ENCODE results near the gene CPEB4.

The CPEB4 gene

GRCh38 chr5:173950829-173951228 lies 62.7 kb downstream of the CPEB4 start:
- DNase-seq = no peak

- DNase-seq = no peak
Measured at GRCh38 chr5:173953528-173954090, 65.5 kb downstream of the CPEB4 start.

GRCh38 chr5:173954671-173955521 lies 66.7 kb downstream of the CPEB4 start:
- no peak for DNase-seq

GRCh38 chr5:173960986-173961385 lies 72.8 kb downstream of the CPEB4 start:
- no peak for DNase-seq

GRCh38 chr5:173961418-173961817 lies 73.3 kb downstream of the CPEB4 start:
- no peak for DNase-seq

GRCh38 chr5:173962436-173962972 lies 74.4 kb downstream of the CPEB4 start:
- DNase-seq = no peak

GRCh38 chr5:173963182-173963838 lies 75.2 kb downstream of the CPEB4 start:
- DNase-seq = no peak

GRCh38 chr5:173963867-173964441 lies 75.8 kb downstream of the CPEB4 start:
- DNase-seq = no peak

- no peak for DNase-seq
Measured at GRCh38 chr5:173964506-173964905, 76.4 kb downstream of the CPEB4 start.

GRCh38 chr5:173967241-173967640 lies 79.1 kb downstream of the CPEB4 start:
- DNase-seq = no peak

GRCh38 chr5:173968154-173968797 lies 80.1 kb downstream of the CPEB4 start:
- DNase-seq = no peak

- DNase-seq = no peak
Measured at GRCh38 chr5:173969167-173970049, 81.3 kb downstream of the CPEB4 start.

GRCh38 chr5:173970878-173971650 lies 82.9 kb downstream of the CPEB4 start:
- DNase-seq = no peak

- DNase-seq = no peak
Measured at GRCh38 chr5:173971681-173972345, 83.7 kb downstream of the CPEB4 start.

GRCh38 chr5:173972607-173972924 lies 84.4 kb downstream of the CPEB4 start:
- DNase-seq = no peak

GRCh38 chr5:173972925-173973615 lies 84.9 kb downstream of the CPEB4 start:
- peak in 1 of 2 experiments; percentile 63 for DNase-seq

- DNase-seq = no peak
Measured at GRCh38 chr5:173973616-173973969, 85.4 kb downstream of the CPEB4 start.

- DNase-seq = no peak
Measured at GRCh38 chr5:173974688-173975239, 86.6 kb downstream of the CPEB4 start.

GRCh38 chr5:173981185-173981761 lies 93.1 kb downstream of the CPEB4 start:
- DNase-seq = no peak

Measured in cerebellar nuclear complex (tissue), 1 donor.